Muscle of leg (tissue), 9 donors: ENCODE data around the gene RBFOX2. TPM values are rescaled to one million over a fixed set of nuclear protein-coding genes. Genes with fewer than 3 reads are reported as not detected.

ENCODE experiments used
- polyA plus RNA-seq, 8 donors: library from polyadenylated mRNA; unstranded; fragments of 120-200 nt; gene quantifications; one replicate each; pipeline versions ENCODE4 v1.2.1 to v1.2.3, GENCODE V29; 2013; ENCODE audit warnings: inconsistent platforms in 1 of 8, low replicate concordance in 1 of 8; ENCODE audit not compliant: insufficient read length in 8 of 8, insufficient read depth in 1 of 8
- total RNA-seq: library from RNA; stranded (reverse); fragments of 120-200 nt; gene quantifications from one replicate; pipeline ENCODE4 v1.2.4, GENCODE V29; 2013

Gene RBFOX2
- total and polyA plus RNA-seq, 9 donors = 159 to 234 (median 197) TPM

Other genes starting within 250 kb of the RBFOX2 start
- 11.8 TPM for gene APOL3, start 131.9 kb upstream of the RBFOX2 start, total RNA-seq
- 10 to 100 TPM in 4 of 8 donors, 1 to 10 TPM in 4; 7.3 to 13.8 (median 10.3) TPM for gene APOL3, start 131.9 kb upstream of the RBFOX2 start, polyA plus RNA-seq
- 19.4 TPM for gene APOL4, start 173.0 kb upstream of the RBFOX2 start, total RNA-seq
- gene APOL4, start 173.0 kb upstream of the RBFOX2 start, polyA plus RNA-seq = 10 to 100 TPM in 7 of 8 donors, 1 to 10 TPM in 1; 8.4 to 22.7 (median 21.2) TPM
- gene APOL2, start 210.7 kb upstream of the RBFOX2 start, total RNA-seq = 16.9 TPM
- gene APOL2, start 210.7 kb upstream of the RBFOX2 start, polyA plus RNA-seq = 10 to 100 TPM; 15.9 to 23.8 (median 19.5) TPM
- 2.3 TPM for gene APOL1, start 224.3 kb upstream of the RBFOX2 start, total RNA-seq
- gene APOL1, start 224.3 kb upstream of the RBFOX2 start, polyA plus RNA-seq = 1 to 10 TPM; 3.4 to 6.7 (median 4.0) TPM